Skeletal muscle satellite cell (primary cell): ENCODE measurements around the gene ITGB4.

Experiments
- H3K27me3 ChIP-seq: 2 replicates; pipeline ENCODE4 v1.7.0; 2013; ENCODE audit warnings: low read length; ENCODE audit not compliant: control insufficient read depth, insufficient read depth
- H3K36me3 ChIP-seq: 2 replicates; pipeline ENCODE4 v1.7.0; 2013; ENCODE audit warnings: mild to moderate bottlenecking, control low read depth, low read length; ENCODE audit not compliant: insufficient read depth
- H3K4me1 ChIP-seq: 2 replicates; pipeline ENCODE4 v1.7.0; 2013; ENCODE audit warnings: low read length; ENCODE audit not compliant: control insufficient read depth, insufficient read depth
- H3K4me2 ChIP-seq: 2 replicates; pipeline ENCODE4 v1.7.0; 2013; ENCODE audit warnings: mild to moderate bottlenecking, low read length
- H3K4me3 ChIP-seq: 2 replicates; pipeline ENCODE4 v1.7.0; 2013; ENCODE audit warnings: low read length
- H3K9ac ChIP-seq: 2 replicates; pipeline ENCODE4 v1.7.0; 2013; ENCODE audit warnings: mild to moderate bottlenecking, low read depth, low read length, moderate library complexity
- H3K9me3 ChIP-seq: replicated peaks from 2 replicates; pipeline ENCODE4 v1.7.0; 2013; ENCODE audit warnings: mild to moderate bottlenecking, control low read depth, low read length

Gene ITGB4

DNA sequence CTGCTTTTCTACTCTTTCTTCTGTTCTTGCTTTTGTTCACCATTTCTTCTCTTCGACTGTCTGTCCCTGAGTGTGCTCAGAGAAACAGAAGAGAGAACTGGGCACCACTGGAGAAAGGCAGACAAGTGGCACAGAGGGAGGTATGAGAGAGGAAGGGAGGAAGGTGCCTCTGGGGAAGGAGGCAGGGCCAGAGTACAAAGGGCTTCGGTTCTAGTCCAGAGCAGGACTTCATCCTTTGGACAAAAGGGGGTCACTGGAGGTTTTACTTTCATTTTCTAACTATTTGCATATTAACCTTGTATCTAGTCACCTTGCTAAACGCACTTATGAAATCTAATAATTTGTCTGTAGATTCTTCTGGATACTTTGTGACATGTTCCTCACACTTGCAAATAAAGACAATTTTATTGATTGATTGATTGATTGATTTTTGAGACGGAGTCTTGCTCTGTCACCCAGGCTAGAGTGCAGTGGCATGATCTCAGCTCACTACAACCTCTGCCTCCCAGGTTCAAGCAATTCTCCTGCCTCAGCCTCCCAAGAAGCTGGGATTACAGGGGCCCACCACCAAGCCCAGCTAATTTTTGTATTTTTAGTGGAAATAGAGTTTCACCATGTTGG lies 13.5 kb downstream of the ITGB4 start:
- no peaks in the 10 kb centered on the region for H3K36me3 ChIP-seq
- no peak overlapping the region for H3K4me3 ChIP-seq
- no peak overlapping the region for H3K9ac ChIP-seq
- no peak overlapping the region for H3K4me2 ChIP-seq
- H3K9me3 ChIP-seq: no peaks in the 10 kb centered on the region
- peaks cover 4% of the 10 kb centered on the region for H3K27me3 ChIP-seq
- peaks cover 7% of the 10 kb centered on the region for H3K4me1 ChIP-seq

DNA sequence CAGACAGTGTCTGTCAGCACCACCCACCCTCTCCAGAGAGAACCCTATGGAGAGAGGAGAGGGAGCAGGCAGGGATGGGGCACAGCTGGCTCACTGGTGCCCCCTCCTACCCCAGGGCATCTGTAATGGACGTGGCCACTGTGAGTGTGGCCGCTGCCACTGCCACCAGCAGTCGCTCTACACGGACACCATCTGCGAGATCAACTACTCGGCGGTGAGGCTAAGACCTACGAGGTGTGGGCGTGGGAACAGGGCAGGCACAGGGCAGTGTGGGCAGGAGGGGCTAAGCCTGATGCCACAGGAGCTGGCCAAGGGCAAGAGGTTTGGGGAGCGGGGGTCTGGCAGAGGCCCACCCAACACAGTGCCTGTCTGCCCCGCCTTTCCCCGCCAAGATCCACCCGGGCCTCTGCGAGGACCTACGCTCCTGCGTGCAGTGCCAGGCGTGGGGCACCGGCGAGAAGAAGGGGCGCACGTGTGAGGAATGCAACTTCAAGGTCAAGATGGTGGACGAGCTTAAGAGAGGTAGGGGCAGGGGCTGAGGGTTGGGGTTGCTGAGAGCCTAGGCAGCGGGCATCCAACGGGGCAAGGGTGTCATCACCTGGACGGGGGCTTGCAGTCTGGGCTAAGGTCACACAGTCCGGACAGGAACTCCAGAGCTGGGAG lies 15.0 kb downstream of the ITGB4 start:
- Histone ChIP-seq H3K27me3 (no peaks in the 10 kb centered on the region), H3K9ac (no peak overlapping the region), H3K9me3 (no peaks in the 10 kb centered on the region), H3K4me1 (peaks cover 7% of the 10 kb centered on the region), H3K4me3 (no peak overlapping the region), H3K4me2 (no peak overlapping the region), H3K36me3 (no peaks in the 10 kb centered on the region)

DNA sequence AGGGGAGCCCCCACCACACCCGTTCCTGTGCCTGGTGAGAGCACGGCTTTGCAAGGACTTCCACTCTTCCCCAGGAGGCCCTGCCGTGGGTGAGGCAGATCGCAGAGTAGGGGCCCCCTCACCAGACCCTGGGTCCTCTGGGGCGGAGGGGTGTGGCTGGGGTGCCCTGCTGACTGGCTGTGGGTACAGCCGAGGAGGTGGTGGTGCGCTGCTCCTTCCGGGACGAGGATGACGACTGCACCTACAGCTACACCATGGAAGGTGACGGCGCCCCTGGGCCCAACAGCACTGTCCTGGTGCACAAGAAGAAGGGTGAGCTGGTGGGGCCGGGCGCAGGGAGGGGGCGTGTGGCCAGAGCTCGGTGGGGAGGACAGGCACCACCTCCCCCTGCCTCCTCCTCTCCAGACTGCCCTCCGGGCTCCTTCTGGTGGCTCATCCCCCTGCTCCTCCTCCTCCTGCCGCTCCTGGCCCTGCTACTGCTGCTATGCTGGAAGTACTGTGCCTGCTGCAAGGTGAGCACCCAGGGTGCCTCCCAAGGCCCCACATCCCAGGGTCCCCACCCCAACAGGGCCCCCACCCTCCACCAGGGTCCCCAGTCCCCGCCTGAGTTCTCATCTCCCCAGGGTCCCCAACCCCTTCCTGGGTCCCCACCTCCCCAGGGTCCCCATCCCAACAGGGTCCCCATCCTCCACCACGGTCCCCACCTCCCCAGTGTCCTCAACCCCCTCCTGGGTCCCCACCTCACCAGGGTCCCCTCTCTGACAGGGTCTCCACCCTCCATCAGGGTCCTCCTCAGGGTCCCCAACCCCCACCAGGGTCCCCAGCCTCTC lies 16.1 kb downstream of the ITGB4 start:
- Histone ChIP-seq H3K9me3 (no peaks in the 10 kb centered on the region), H3K4me3 (no peak overlapping the region), H3K36me3 (no peaks in the 10 kb centered on the region), H3K27me3 (no peaks in the 10 kb centered on the region), H3K4me1 (peaks cover 7% of the 10 kb centered on the region), H3K4me2 (no peak overlapping the region), H3K9ac (no peak overlapping the region)

DNA sequence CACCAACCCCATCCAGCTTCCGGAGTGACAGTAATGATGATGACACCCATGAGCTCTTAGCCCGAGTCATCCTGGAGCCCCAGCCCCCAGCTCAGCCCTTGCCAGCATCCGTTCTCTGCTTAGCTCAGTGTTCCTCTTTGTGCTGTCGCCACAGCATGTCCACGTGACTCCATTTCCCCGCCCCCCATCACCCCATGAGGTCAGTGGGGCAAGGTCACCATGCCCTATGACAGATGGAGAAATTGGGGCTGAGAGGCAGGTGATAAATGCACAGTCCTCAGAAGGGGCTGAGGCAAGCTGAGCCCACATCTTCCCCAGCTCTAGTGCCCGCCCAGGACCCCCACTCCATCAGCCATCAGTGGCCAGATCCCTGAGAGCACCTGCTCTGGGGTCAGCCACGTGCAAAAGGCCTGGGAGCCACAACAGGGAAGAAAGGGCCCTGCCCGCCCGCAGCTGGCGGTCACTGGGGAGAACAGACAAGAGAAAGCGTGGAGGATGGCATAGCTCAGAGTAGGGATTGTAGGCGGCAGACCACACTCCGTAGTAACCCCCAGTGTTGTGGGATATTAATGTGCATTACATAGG lies 17.1 kb downstream of the ITGB4 start:
- Histone ChIP-seq H3K36me3 (no peaks in the 10 kb centered on the region), H3K4me1 (peaks cover 7% of the 10 kb centered on the region), H3K9me3 (no peaks in the 10 kb centered on the region), H3K9ac (no peak overlapping the region), H3K27me3 (no peaks in the 10 kb centered on the region), H3K4me3 (no peak overlapping the region), H3K4me2 (no peak overlapping the region)

DNA sequence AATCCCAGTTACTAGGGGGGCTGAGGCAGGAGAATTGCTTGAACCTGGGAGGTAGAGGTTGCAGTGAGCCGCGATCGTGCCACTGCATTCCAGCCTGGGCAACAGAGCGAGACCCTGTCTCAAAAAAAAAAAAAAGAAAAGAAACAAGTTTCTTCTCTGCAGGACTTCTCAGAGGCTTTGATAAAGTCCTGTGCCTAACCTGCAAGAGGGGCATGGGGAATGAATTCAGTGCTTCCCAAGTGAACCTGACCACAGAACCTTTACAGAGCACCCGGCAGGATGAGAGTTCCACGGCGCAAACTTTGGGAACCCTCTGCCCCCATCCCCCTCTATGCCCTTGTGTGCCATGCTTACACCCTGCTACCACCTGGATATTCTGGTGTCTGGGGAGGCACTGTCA lies 17.9 kb downstream of the ITGB4 start:
- H3K27me3 ChIP-seq: no peaks in the 10 kb centered on the region
- no peaks in the 10 kb centered on the region for H3K36me3 ChIP-seq
- H3K4me1 ChIP-seq: peaks cover 7% of the 10 kb centered on the region
- no peak overlapping the region for H3K4me2 ChIP-seq
- no peaks in the 10 kb centered on the region for H3K9me3 ChIP-seq
- no peak overlapping the region for H3K9ac ChIP-seq
- H3K4me3 ChIP-seq: no peak overlapping the region

DNA sequence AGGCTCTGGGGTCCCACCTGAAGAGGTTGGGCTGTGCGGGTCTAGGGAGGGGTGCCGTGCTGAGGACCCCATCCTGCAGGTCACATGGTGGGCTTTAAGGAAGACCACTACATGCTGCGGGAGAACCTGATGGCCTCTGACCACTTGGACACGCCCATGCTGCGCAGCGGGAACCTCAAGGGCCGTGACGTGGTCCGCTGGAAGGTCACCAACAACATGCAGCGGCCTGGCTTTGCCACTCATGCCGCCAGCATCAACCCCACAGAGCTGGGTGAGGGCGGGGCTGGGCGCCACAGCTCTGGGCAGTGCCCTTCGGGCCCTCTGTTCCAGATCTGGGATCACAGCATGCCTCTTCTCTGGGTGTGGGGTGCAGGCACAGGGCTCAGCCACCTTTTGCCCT lies 18.5 kb downstream of the ITGB4 start:
- no peak overlapping the region for H3K4me2 ChIP-seq
- H3K4me3 ChIP-seq: no peak overlapping the region
- no peak overlapping the region for H3K9ac ChIP-seq
- H3K9me3 ChIP-seq: no peaks in the 10 kb centered on the region
- H3K36me3 ChIP-seq: no peaks in the 10 kb centered on the region
- no peaks in the 10 kb centered on the region for H3K27me3 ChIP-seq
- peaks cover 7% of the 10 kb centered on the region for H3K4me1 ChIP-seq

DNA sequence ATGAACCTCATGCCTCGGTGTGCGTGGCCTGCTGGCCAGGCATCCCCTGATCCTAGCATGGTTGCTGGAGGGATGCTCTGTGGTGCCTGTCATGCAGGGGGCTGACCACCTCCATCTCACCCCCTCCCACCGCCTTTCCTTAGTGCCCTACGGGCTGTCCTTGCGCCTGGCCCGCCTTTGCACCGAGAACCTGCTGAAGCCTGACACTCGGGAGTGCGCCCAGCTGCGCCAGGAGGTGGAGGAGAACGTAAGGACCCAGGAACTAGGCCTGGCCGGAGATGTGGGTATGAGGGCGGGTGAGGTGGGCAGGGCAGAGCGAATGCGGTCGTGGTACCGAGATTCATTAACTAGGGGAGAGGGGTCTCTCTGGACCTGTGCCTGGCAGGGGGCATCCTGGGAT lies 19.0 kb downstream of the ITGB4 start:
- Histone ChIP-seq H3K4me3 (no peak overlapping the region), H3K36me3 (no peaks in the 10 kb centered on the region), H3K9me3 (no peaks in the 10 kb centered on the region), H3K27me3 (no peaks in the 10 kb centered on the region), H3K4me1 (peaks cover 7% of the 10 kb centered on the region), H3K4me2 (no peak overlapping the region), H3K9ac (no peak overlapping the region)

DNA sequence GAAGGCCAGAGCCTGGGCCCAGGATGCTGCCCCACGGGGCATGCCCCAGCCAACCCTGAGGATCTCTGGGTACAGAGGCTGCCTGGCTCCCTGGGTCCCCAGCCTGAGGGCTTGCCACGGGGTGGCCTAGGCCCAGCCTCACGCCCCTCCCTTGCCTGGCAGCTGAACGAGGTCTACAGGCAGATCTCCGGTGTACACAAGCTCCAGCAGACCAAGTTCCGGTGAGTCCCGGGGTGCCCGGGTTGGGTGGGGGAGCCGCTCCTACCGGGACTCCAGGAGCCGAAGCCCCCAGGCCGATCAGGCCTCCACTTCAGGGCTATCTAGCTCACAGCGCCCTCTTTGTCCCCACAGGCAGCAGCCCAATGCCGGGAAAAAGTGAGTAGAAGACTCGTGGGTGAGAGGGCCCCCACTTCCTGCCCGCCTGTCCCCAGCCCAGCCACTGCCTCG lies 19.4 kb downstream of the ITGB4 start:
- Histone ChIP-seq H3K4me3 (no peak overlapping the region), H3K27me3 (no peaks in the 10 kb centered on the region), H3K36me3 (no peaks in the 10 kb centered on the region), H3K4me2 (no peak overlapping the region), H3K4me1 (peaks cover 7% of the 10 kb centered on the region), H3K9ac (no peak overlapping the region), H3K9me3 (no peaks in the 10 kb centered on the region)

DNA sequence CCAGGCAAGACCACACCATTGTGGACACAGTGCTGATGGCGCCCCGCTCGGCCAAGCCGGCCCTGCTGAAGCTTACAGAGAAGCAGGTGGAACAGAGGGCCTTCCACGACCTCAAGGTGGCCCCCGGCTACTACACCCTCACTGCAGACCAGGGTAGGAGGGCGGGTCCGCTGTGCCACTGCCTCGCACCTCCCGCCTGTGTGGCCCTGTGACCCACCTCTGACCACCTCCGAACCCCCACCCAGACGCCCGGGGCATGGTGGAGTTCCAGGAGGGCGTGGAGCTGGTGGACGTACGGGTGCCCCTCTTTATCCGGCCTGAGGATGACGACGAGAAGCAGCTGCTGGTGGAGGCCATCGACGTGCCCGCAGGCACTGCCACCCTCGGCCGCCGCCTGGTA lies 21.1 kb downstream of the ITGB4 start:
- H3K4me2 ChIP-seq: no peak overlapping the region
- no peaks in the 10 kb centered on the region for H3K9me3 ChIP-seq
- H3K36me3 ChIP-seq: no peaks in the 10 kb centered on the region
- H3K9ac ChIP-seq: no peak overlapping the region
- H3K4me3 ChIP-seq: no peak overlapping the region
- H3K4me1 ChIP-seq: peaks cover 7% of the 10 kb centered on the region
- H3K27me3 ChIP-seq: no peaks in the 10 kb centered on the region

DNA sequence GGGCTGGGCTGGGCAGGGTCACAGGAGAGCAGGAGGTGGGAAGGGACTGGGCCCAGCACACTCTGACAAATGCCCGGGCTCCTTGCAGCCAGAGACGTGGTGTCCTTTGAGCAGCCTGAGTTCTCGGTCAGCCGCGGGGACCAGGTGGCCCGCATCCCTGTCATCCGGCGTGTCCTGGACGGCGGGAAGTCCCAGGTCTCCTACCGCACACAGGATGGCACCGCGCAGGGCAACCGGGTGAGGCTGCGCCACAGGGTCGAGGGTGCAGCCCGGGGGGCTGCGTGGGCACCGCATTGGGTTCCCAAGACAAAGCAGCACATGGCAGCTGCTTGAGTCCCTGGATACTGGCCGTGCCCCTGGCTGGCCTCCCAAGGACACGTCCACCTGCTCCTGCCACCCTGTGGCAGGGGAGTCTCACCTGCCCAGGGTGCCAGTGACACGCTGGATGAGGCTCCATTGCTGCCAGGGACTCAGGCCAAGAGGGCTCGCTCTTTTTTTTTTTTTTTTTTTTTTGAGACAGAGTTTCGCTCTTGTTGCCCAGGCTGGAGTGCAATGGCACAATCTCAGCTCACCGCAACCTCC lies 22.5 kb downstream of the ITGB4 start:
- Histone ChIP-seq H3K4me1 (no peaks in the 10 kb centered on the region), H3K36me3 (no peaks in the 10 kb centered on the region), H3K4me2 (no peak overlapping the region), H3K4me3 (no peak overlapping the region), H3K27me3 (no peaks in the 10 kb centered on the region), H3K9me3 (no peaks in the 10 kb centered on the region), H3K9ac (no peak overlapping the region)

DNA sequence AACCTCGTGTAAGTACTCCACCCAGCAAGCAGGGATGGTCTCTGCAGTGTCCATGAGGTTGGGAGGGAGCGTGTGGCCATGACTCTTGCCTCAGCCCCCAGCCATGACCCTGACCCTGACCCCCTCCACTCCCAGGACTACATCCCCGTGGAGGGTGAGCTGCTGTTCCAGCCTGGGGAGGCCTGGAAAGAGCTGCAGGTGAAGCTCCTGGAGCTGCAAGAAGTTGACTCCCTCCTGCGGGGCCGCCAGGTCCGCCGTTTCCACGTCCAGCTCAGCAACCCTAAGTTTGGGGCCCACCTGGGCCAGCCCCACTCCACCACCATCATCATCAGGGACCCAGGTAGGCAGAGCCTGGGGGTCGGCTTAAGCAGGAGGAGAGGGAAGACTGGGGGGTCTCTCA lies 27.4 kb downstream of the ITGB4 start:
- Histone ChIP-seq H3K36me3 (no peaks in the 10 kb centered on the region), H3K4me3 (no peak overlapping the region), H3K9ac (no peak overlapping the region)

More for the DNA sequence above, 27.4 kb downstream of the ITGB4 start:
- H3K4me1 ChIP-seq: peaks cover 8% of the 10 kb centered on the region
- no peaks in the 10 kb centered on the region for H3K9me3 ChIP-seq
- H3K27me3 ChIP-seq: peaks cover 6% of the 10 kb centered on the region
- H3K4me2 ChIP-seq: no peak overlapping the region
